GM21526 (cell line): Measurements from ENCODE around the gene MYMK.

Source experiments
- ATAC-seq: cut with Tn5 transposase; IDR thresholded peaks from one replicate; pipeline ENCODE4 v1.9.1; 2021; ENCODE audit warnings: moderate library complexity; ENCODE audit not compliant: unreplicated experiment, low FRiP score

The MYMK gene

DNA sequence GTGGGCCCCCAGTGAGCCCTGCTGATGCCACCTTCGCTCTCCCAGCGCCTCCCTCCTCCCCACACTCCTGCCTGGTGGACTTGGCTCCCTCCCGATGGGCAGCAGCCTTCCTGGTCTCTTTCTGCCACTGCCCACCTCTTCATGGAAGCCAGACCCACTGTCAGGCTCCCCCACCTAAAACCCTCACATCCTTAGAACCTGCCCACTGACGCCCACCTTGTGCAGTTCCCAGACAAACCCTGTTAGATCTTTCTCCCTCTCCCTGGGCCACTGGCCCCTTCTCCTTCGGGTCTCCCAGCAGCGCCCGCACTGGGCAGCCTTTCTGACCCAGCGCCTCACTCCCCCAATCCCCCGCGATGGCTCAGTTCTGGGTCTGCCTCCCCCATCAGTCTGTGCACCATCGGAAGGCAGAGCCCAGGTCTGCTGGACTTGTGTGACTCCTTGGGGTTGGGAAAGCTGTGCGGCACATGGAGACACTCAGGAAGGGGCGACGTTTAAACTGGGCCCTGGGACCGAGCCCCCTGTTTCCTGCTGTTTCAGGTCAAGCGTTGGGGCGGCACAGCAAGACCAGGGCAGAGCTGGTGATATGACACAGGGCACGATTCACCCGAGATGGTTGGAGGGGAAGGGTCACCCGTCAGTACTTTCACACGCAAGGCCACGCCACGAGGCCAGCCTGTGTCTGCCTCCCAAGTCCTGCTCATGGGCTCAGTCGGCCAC is 17.4 kb downstream of the MYMK start:
- no peak for ATAC-seq

DNA sequence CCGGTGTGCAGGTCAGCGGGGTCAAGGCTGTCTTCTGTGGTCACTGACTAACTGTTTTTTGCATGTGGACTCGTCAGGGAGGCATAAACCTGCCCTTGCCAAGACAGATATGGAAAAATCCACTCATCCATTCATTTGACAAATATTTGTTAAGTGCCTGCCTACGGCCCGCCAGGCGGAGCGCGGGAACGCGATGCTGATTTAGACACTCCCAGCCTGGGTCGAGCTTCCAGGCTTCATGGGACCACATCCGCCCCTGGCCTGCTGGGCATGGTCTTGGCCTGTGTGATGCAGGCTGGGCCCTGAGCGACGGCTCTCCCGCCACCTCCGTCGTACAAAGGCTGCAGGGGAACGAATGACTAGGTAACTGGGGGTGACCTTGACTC is 18.1 kb downstream of the MYMK start:
- no peak for ATAC-seq

DNA sequence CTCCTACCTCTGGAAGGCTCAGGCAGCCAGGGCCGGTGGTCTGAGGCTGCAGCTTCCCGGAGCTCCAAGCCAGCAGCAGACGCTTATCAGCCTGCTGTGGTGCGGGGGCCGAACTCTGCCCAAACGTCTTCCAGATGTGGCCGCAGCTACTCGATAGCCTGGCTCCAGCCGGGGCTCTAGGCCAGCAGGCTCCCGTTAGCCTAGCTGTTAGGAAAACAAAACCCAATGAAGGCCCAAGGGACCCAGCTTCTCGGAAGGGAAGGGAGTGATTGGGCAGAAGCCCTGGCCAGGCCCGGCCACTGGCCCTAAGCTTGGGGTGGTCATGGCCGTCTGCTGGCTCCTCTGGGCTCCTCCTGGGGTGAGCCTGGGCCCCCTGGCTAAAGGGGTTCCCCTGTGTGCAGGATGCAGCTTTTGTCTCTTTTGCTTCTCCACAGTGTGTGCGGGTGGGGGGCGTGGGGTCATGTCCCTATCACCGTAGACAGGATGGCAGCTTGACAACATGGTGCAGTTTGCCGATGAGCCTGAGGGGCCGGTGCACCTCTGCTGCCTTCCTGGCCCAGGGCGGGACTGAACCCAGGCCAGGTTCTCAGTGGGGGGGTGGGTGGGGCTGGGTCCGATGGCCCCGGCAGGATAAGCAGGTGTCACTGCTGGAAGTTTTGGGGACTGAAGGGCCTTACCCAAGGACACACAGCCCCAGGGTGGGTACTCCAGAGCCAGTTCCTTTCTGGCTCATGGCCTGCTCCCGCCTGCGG is 18.7 kb downstream of the MYMK start:
- no peak for ATAC-seq

DNA sequence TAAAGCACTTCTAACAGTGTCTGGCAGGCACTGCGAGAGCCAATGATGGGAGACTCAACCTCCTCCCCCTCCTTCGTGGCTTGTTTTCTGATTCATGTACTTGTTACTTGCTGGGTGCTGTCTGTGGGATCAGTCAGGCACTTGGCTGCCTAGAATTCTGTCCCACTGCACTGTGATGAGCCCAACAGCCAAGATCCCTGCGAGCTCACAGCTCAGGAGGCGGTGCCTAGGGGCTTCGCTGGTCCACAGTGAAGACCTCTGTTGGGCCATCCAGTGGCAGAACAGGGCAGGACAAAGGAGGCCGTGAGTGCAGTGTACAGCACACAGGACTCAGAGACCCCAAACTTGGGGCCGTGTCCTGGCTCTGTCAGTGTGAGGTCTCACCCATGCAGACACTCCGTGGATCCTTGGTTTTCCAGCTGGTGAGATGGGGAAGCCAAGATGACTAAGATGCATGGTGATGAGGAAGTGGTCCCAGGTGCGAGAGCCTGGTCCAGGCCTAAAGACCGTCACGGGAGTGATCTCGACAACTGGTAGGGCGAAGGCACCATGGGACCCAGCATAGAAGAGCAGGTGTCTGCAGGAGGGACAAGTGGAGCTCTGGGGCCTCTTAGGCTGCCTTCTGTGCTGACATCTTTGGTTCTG is 19.5 kb downstream of the MYMK start:
- no peak for ATAC-seq

DNA sequence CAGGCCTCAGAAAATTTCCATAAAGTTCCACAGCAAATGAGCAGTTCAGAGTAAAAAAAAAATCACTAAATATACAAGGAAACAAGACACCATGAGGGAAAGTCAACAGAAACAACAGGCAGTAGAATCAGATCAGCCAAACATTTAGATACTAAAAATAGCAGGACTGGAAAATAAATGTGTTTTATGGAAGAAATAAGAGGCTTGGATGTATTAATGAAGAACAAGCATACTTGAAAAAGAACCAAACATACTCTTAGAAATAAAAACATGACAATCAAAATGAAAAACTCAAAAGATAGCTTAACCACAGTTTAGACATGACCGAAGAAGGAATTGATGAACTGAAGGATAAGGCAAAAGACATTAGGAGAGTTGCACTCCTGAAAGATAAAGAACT is 22.6 kb downstream of the MYMK start:
- no peak for ATAC-seq

DNA sequence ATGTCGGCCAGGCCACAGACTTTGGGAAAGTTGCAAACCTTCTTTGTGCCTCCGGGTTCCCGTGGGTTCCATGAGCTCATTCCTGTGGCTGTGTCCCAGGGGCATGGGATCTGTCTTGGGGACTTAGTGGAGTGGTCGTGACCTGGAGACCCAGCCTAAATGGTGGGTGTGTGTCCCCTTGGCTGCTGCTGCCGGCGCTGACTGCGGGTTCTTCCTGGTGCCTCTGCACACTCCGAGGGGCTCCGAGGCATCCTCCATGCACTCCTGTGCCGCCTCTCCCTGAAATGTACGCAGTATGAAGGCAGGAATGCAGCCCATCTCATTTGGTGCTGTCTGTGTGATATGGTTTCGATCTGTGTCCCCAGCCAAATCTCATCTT is 24.9 kb downstream of the MYMK start:
- ATAC-seq = no peak

DNA sequence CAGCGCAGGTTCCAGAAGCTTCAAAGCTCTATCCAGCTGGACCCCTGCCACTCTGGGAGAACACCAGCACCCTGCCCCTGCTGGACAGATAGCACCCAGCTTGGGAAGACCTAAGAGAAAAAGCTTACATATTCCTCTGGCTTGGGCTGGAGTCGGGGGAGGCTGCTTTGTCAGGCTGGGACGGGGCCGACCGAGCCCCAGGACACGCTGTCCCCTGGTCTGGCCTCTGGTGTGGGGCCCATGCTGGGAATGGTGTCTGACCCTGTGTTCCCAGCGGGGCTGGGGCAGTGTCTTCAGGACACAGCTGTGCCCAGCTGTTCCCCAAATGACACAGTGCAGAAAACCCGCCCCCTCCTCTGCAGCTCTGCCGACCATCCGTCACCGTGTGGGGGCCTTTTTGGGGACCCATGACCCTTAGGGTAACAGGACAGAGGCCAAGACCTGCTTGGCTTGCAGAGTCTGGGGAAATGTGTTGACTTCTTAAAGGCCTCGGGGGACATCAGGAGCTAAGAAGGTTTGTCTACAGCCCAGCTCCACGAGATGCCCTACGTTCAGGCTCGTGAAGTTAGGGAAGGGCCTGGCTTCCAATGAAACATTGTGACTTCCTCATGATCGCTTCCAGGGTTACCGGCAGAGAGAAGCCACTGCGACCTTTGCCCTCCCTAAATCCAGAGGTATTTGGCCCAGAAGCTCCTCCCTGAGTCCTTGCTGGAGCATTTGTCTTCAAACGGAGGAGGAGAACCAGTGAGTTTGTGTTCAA is 25.4 kb downstream of the MYMK start:
- no peak for ATAC-seq

DNA sequence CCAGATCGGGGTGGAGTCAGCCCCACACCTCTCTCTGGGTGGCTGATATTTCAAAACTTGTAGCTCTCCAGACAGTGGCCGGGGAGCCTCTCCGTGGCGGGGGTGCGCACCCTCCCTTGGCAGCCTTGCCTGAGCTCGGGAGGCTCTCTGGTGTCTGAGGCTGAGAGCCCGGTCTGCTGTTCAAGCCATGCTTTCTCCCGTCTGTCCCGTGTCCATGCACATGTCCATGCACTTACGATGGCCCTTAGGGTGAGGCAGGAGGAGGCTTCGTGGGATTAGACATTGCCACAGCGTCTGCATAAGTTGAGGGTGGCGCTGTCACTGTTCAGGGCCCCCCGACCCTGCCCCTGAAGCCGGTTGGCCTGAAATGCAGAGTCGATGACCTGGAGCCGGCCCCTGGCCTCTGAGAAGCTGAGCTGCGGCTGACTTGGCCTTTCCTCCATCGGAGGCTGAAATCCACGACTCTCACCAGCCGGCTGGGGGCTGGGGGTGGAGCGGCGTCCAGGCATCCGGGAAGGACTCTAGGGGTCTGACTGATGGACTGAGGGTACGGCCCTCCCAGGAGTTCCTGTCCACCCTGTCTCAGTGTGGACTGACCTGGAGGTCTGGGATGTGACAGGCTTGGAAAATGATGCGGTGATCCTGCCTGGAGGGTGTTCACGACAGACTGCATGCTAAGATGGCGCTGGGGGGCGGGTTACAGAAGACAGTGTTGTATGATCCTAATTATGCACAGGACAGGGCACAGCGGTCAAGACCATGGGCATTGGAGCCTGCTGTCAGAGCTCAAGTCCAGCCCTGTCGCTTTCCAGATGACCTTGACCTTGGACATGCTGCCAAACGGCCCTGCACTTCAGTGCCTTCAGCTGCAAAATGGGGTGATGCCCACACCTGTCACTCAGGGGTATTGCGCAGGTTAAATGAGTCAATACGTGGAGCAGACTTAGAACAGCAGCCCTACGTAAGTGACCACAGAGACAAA is 27.6 kb downstream of the MYMK start:
- ATAC-seq = no peak

DNA sequence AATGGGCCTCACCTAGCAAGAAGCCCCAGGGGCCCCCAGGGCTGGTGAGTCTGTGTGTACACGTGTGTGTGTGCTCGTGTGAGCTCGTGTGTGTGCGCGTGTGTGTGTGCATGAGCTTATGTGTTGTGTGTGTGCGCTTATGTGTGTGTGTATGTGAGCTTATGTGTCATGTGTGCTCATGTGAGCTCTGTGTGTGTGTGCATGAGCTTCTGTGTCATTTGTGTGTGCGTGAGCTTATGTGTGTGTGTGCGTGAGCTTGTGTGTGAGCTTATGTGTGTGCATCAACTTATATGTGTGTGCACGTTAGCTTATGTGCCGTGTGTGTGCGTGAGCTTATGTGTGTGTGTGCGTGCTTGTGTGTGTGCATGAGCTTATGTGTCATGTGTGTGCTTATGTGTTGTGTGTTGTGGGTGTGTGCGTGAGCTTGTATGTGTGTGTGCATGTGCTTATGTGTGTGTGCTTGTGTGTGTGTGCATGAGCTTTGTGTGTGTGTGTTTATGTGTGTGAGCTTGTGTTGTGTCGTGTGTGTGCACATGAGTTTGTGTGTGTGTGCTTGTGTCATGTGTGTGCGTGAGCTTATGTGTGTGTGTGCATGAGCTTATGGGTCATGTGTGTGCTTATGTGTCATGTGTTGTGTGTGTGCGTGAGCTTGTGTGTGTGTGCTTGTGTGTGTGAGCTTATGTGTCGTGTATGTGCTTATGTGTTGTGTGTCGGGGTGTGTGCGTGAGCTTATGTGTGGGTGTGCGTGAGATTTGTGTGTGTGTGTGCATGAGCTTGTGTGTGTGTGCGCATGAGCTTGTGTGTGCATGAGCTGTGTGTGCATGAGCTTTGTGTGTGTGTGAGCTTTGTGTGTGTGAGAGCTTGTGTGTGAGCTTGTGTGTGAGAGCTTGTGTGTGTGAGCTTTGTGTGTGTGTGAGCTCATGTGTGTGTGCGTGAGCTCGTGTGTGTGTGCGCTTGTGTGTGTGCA is 29.1 kb downstream of the MYMK start:
- no peak for ATAC-seq

DNA sequence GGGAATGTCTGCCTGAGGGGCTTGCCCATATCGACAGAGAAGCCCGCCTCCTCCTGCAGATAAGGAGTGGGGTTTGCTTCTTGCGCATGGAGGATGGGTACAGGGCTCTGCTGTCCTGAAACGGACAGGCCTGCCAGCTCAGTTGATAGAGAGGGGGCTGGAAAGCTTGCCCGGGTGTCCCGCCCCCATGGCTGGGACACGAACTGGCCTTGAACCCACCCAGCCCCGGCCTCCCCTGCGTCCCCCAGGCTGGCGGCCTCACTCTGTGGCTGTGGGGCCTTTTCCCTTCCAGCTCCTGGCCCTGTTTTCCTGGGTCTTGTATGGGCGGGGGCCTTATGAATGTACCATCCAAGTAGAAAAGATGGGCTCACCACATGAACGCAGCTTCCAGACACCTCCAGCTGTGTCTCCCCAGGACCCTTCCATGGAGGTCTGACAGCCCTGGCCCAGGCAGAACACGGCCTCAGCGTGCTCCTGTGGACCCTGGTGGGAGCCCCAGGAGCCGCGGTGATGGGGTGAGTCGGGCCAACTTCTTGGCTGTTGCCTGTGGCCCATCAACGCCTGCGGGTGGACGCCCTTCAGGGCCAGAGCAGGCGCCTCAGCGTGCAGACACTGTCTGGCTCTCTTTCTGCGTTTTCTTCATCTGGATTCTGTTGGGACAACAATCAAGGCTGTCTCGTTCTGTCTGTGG is 30.0 kb downstream of the MYMK start:
- no peak for ATAC-seq

DNA sequence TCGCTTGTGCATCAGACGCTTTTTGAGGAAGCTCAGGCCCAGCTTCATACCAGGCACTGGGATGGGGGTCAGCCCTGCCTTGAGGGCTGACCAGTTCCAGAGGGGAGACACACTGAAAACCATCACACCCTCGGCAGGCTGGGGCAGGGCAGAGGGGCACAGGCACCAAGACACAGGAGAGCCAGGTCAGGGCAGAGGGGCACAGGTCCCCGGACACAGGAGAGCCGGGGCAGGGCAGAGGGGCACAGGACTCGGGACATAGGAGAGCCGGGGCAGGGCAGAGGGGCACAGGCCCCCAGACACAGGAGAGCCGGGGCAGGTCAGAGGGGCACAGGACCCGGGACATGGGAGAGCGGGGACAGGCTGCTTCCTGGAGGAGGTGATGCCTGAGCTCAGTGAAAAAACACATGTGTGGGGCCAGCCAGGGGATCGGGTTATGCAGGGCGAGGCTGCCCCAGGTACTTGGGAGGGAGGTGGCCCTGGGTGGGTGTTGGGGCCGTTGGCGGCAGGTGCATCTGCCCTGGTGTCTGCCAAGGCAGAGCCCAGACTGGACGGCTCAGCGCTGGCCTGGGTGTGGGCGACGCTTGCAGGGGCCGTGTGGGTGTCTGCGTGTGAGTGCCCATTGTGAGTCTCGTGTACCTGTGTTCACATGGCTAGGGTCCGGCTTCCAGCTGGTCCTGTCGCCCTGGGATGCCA is 30.8 kb downstream of the MYMK start:
- no peak for ATAC-seq

DNA sequence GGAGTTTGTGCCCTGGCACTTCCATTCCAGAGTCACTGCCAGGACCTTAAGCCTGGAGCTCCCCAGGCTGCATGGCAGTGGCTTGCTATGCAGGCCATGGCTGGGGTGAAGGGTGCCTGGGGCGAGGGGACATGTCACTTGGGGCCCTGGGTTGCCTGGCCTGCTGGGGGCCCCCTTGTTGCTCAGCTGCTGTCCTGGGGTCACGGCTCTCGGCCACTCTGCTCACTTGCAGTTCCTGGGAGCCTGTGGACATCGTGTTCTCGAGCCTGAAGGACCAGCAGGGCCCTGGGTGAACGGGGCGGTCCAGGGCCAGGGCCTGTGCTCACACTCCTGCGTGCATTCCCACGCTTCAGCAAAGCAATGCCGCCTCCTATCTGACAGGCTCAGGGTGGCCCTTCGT is 31.3 kb downstream of the MYMK start:
- ATAC-seq = no peak

DNA sequence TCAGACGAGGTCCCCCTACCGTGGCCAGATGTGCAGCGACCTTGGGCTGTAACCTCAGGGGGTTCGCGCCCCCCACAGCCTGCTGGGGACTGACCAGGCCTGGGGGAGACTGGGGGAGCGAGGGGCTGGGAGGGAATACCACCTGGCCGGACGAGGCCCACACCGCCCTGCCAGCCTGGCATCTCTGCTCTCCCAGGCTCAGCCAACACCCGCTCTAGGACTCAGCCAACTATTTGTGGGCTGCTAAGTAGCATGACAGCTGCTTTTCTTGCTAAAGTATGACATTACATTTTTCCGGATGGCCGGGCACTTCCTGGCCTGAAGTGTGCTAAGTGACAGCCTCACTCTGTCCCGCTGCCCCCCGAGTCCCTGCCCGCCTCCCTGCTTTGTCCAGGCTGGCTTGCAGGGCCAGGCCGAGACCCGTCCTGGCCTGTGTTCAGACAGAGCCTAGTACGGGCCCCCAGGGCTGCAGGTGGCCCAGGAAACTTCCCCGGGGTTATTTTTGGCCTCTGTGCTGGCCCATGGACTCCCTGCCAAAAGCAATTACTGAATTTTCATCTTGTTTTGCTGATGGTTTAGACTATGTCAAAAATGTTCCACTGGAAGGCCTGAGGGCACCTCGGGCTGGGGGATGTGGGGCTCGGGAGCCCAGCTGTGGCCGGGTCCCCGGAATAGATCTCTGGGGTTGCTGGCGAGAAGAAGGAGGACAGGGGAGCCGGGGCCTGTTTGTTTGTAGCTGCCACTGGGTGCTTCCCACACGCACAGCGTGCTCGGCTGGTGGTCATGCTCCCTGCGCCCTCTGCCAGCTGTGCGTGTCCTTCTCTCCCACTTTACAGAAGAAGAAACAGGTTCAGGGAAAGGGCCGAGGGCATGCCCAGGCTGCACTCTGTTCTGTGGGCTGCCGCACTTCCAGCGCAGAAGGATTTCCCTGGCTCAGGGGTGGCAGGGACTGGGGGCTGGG is 32.4 kb downstream of the MYMK start:
- ATAC-seq = no peak

DNA sequence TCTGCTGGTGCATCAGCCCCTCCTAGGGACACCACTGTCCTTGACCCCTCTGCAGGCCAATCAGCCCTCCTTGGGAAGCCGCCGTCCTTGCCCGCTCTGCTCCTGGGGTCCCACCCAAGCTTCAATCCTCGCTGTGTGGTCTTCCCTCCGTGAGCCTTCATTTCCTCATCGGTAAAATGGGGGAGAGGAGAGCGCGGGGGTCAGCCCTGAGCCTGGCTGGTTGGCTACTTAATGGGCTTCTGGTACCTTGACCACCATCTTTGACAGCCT is 33.2 kb downstream of the MYMK start:
- ATAC-seq = no peak

DNA sequence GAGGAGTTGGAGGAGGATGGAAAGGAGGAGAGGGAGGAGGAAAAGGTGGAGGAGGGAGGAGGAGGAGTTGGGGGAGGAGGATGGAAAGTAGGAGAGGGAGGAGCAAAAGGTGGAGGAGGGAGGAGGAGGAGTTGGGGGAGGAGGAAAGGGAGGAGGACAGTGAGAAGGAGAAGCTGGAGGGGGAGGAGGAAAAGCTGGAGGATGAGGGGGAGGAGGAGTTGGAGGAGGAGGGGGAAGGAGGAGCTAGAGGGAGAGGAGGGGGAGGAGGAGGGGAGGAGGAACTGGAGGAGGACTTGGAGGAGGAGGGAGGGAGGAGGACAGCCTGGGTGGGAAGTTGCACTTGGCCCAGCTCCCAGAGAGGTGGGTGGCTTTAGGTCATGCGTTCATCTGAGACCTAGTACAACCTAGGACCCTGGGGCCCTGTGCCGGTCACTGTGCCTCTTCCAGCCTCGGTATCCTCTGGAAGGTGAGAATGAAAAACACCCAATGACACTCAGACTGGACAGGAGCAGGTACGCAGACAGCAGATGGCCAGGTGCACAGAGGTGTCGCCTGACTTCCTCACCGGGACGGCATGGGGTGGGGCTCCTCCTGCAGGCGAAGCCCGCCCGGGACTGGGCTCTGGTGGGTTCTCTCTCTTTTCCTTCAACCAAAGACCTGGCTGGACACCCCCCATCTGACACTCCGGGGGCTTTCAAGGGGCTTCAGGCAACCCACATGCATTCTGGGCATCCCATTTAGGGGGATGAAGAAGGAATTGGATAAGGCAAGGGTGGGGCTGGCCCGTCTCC is 33.7 kb downstream of the MYMK start:
- ATAC-seq = no peak

DNA sequence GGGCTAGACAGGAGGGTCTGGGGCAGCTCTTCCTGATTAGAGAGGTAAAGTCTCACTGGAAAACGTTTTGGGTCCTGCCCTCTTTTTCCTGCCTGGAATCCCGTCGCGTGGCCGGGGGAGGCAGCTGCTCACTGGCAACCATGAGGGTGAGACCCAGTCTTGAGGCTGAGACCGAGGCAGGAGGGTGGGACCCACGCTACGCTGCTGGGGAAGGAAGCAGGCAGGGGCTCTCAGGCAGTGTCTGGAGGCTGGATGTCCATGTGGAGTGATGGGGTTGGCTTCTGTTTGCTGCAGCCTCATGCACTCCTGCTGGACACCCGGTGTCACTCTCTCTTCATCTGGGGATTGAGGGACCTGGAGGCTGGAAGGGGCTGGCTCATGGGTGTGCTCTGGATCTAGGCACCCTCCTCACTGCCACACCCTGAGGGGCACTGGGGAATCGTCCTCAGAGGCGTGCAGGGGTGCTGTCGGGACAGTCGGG is 34.5 kb downstream of the MYMK start:
- ATAC-seq = no peak
